DOHH2 (cell line): ENCODE results near the gene HMGN1.

Experiments
- CTCF ChIP-seq: fragments of 200-600 bp; sonication (generic); IDR thresholded peaks from one replicate; pipeline ENCODE4 v1.5.1; 2014; ENCODE audit warnings: antibody characterized with exemption, mild to moderate bottlenecking, low read depth, low read length; ENCODE audit not compliant: poor library complexity, severe bottlenecking
- EZH2phosphoT487 ChIP-seq: fragments of 200-600 bp; sonication (generic); IDR thresholded peaks from 2 replicates; pipeline ENCODE4 v1.6.1; 2017; ENCODE audit warnings: borderline replicate concordance, mild to moderate bottlenecking, antibody characterized with exemption, low read length, moderate library complexity, mixed read lengths

- TF ChIP-seq CTCF (peak; percentile 50), EZH2phosphoT487 (no peak)
Measured at GRCh38 chr21:39373634-39374033, 24.7 kb upstream of the HMGN1 start.
